IPS-18a (cell line): ENCODE data around the gene DSCAML1.

Experiments
- H3K27ac ChIP-seq: one replicate; pipeline ENCODE4 v1.5.1; 2013; ENCODE audit warnings: low read length
- H3K27me3 ChIP-seq: one replicate; pipeline ENCODE4 v1.6.1; 2013; ENCODE audit warnings: mild to moderate bottlenecking, low read length; ENCODE audit not compliant: control insufficient read depth, insufficient read depth
- H3K36me3 ChIP-seq: one replicate; pipeline ENCODE4 v1.6.1; 2013; ENCODE audit warnings: low read depth, low read length; ENCODE audit not compliant: control insufficient read depth
- H3K4me1 ChIP-seq: one replicate; pipeline ENCODE4 v1.6.1; 2013; ENCODE audit warnings: low read depth, low read length; ENCODE audit not compliant: control insufficient read depth
- H3K4me3 ChIP-seq: one replicate; pipeline ENCODE4 v1.5.1; 2013; ENCODE audit warnings: low read length
- H3K9ac ChIP-seq: one replicate; pipeline ENCODE4 v1.6.1; 2013; ENCODE audit warnings: mild to moderate bottlenecking, low read length, moderate library complexity
- H3K9me3 ChIP-seq: one replicate; pipeline ENCODE4 v1.6.1; 2013; ENCODE audit warnings: low read depth, low read length; ENCODE audit not compliant: control insufficient read depth

Gene DSCAML1

GRCh38 chr11:117618302-117618981 is 178.6 kb downstream of the DSCAML1 start:
- no peaks in the 10 kb centered on the region for H3K36me3 ChIP-seq
- H3K27me3 ChIP-seq, result no peaks in the 10 kb centered on the region
- no peak overlapping the region for H3K27ac ChIP-seq
- H3K4me3 ChIP-seq, result no peak overlapping the region
- no peak overlapping the region for H3K9ac ChIP-seq
- peaks cover 4% of the 10 kb centered on the region for H3K9me3 ChIP-seq
- H3K4me1 ChIP-seq, result peaks cover 10% of the 10 kb centered on the region

- Histone ChIP-seq H3K9ac (no peak overlapping the region), H3K4me1 (peaks cover 10% of the 10 kb centered on the region), H3K27ac (no peak overlapping the region), H3K27me3 (no peaks in the 10 kb centered on the region), H3K9me3 (peaks cover 4% of the 10 kb centered on the region), H3K4me3 (no peak overlapping the region), H3K36me3 (no peaks in the 10 kb centered on the region)
These were observed 180.0 kb downstream of the DSCAML1 start for GRCh38 chr11:117616979-117617378.

- H3K27me3 ChIP-seq, result no peaks in the 10 kb centered on the region
- no peak overlapping the region for H3K9ac ChIP-seq
- H3K36me3 ChIP-seq, result no peaks in the 10 kb centered on the region
- no peaks in the 10 kb centered on the region for H3K9me3 ChIP-seq
- H3K4me1 ChIP-seq, result peaks cover 14% of the 10 kb centered on the region
- no peak overlapping the region for H3K4me3 ChIP-seq
- no peak overlapping the region for H3K27ac ChIP-seq
These were observed 182.3 kb downstream of the DSCAML1 start for GRCh38 chr11:117614728-117615127.

- Histone ChIP-seq H3K36me3 (no peaks in the 10 kb centered on the region), H3K9me3 (no peaks in the 10 kb centered on the region), H3K4me1 (peaks cover 14% of the 10 kb centered on the region), H3K9ac (no peak overlapping the region), H3K27me3 (no peaks in the 10 kb centered on the region), H3K4me3 (no peak overlapping the region), H3K27ac (no peak overlapping the region)
These were observed 183.5 kb downstream of the DSCAML1 start for GRCh38 chr11:117613521-117613920.

- Histone ChIP-seq H3K4me1 (peaks cover 14% of the 10 kb centered on the region), H3K27me3 (peaks cover 5% of the 10 kb centered on the region), H3K4me3 (no peak overlapping the region), H3K36me3 (no peaks in the 10 kb centered on the region), H3K9me3 (no peaks in the 10 kb centered on the region), H3K27ac (no peak overlapping the region), H3K9ac (no peak overlapping the region)
These were observed 184.8 kb downstream of the DSCAML1 start for GRCh38 chr11:117612177-117612576.

- peaks cover 12% of the 10 kb centered on the region for H3K27me3 ChIP-seq
- peaks cover 22% of the 10 kb centered on the region for H3K4me1 ChIP-seq
- no peak overlapping the region for H3K4me3 ChIP-seq
- no peak overlapping the region for H3K9ac ChIP-seq
- H3K36me3 ChIP-seq, result no peaks in the 10 kb centered on the region
- no peaks in the 10 kb centered on the region for H3K9me3 ChIP-seq
- H3K27ac ChIP-seq, result no peak overlapping the region
These were observed 186.1 kb downstream of the DSCAML1 start for GRCh38 chr11:117610901-117611300.

GRCh38 chr11:117610045-117610444 is 187.0 kb downstream of the DSCAML1 start:
- Histone ChIP-seq H3K9me3 (no peaks in the 10 kb centered on the region), H3K27me3 (peaks cover 12% of the 10 kb centered on the region), H3K4me1 (peaks cover 22% of the 10 kb centered on the region), H3K4me3 (no peak overlapping the region), H3K9ac (no peak overlapping the region), H3K36me3 (no peaks in the 10 kb centered on the region), H3K27ac (no peak overlapping the region)

- no peak overlapping the region for H3K4me3 ChIP-seq
- H3K4me1 ChIP-seq, result peaks cover 12% of the 10 kb centered on the region
- no peak overlapping the region for H3K9ac ChIP-seq
- H3K9me3 ChIP-seq, result no peaks in the 10 kb centered on the region
- H3K27ac ChIP-seq, result no peak overlapping the region
- peaks cover 12% of the 10 kb centered on the region for H3K27me3 ChIP-seq
- H3K36me3 ChIP-seq, result no peaks in the 10 kb centered on the region
These were observed 189.6 kb downstream of the DSCAML1 start for GRCh38 chr11:117607449-117607848.

- Histone ChIP-seq H3K9ac (no peak overlapping the region), H3K4me3 (no peak overlapping the region), H3K9me3 (no peaks in the 10 kb centered on the region), H3K27ac (no peak overlapping the region), H3K27me3 (peaks cover 12% of the 10 kb centered on the region), H3K36me3 (no peaks in the 10 kb centered on the region), H3K4me1 (peaks cover 12% of the 10 kb centered on the region)
These were observed 190.2 kb downstream of the DSCAML1 start for GRCh38 chr11:117606790-117607189.

- no peaks in the 10 kb centered on the region for H3K36me3 ChIP-seq
- H3K27ac ChIP-seq, result no peak overlapping the region
- no peak overlapping the region for H3K9ac ChIP-seq
- peaks cover 15% of the 10 kb centered on the region for H3K4me1 ChIP-seq
- no peaks in the 10 kb centered on the region for H3K9me3 ChIP-seq
- no peak overlapping the region for H3K4me3 ChIP-seq
- H3K27me3 ChIP-seq, result peaks cover 12% of the 10 kb centered on the region
These were observed 190.8 kb downstream of the DSCAML1 start for GRCh38 chr11:117606211-117606610.

- Histone ChIP-seq H3K36me3 (no peaks in the 10 kb centered on the region), H3K4me1 (peaks cover 20% of the 10 kb centered on the region), H3K9me3 (no peaks in the 10 kb centered on the region), H3K27me3 (peaks cover 12% of the 10 kb centered on the region), H3K27ac (no peak overlapping the region), H3K9ac (no peak overlapping the region), H3K4me3 (no peak overlapping the region)
These were observed 191.7 kb downstream of the DSCAML1 start for GRCh38 chr11:117605331-117605730.

GRCh38 chr11:117604336-117604995 is 192.6 kb downstream of the DSCAML1 start:
- Histone ChIP-seq H3K27me3 (peaks cover 12% of the 10 kb centered on the region), H3K9ac (no peak overlapping the region), H3K4me3 (no peak overlapping the region), H3K36me3 (no peaks in the 10 kb centered on the region), H3K27ac (no peak overlapping the region), H3K9me3 (no peaks in the 10 kb centered on the region), H3K4me1 (peaks cover 24% of the 10 kb centered on the region)
